ENCODE data around the gene CD200R1. TPM values are rescaled to one million over a fixed set of nuclear protein-coding genes. Genes with fewer than 3 reads are reported as not detected.

Gene CD200R1
- total RNA-seq, 1 experiment from 2014 or later = not detected

- H3K4me1 ChIP-seq (ENCODE audit: control insufficient read depth in 1 of 2, insufficient read depth in 2 of 2, low read length in 2 of 2) = no peaks in the 10 kb centered on the region
- no peak for ATAC-seq
- H3K9me3 ChIP-seq (ENCODE audit: control insufficient read depth in 1 of 2, insufficient read depth in 1 of 2, low read depth in 1 of 2, low read length in 2 of 2) = no peaks in the 10 kb centered on the region
- peaks cover 7% of the 10 kb centered on the region; the same call in 1 of the 2 replicates for H3K79me2 ChIP-seq (ENCODE audit: insufficient read depth, low read length)
- H3K9me2 ChIP-seq (ENCODE audit: insufficient read depth) = no peaks in the 10 kb centered on the region
- H3K4me3 ChIP-seq (replicated peaks in 1 of 2; ENCODE audit: low read depth in 1 of 2, low read length in 2 of 2) = no peak overlapping the region
- DNase-seq (ENCODE audit: low read depth, low spot score) = no peak
- TF ChIP-seq YY1 (IDR thresholded peaks at IDR 0.05; ENCODE audit: extremely low read depth, insufficient replicate concordance, low read depth, low read length) (no peak), EZH2 (IDR thresholded peaks at IDR 0.05) (no peak), ZFX (IDR thresholded peaks at IDR 0.05) (no peak), CBX3 (IDR thresholded peaks at IDR 0.05; ENCODE audit: low read depth) (no peak), ZNF274 (IDR thresholded peaks at IDR 0.05; ENCODE audit: low read depth, low read length) (no peak), SP1 (IDR thresholded peaks at IDR 0.05; ENCODE audit: low read depth) (no peak), ATF3 (IDR thresholded peaks at IDR 0.05) (no peak), POLR2A (IDR thresholded peaks at IDR 0.05; ENCODE audit: borderline replicate concordance, extremely low read depth, insufficient read depth, insufficient read length) (no peak)
- H3K36me3 ChIP-seq (ENCODE audit: control insufficient read depth in 1 of 2, insufficient read depth in 2 of 2, low read length in 2 of 2) = peaks cover 32 to 36% of the 10 kb centered on the region in 2 experiments
- CTCF ChIA-PET = no interaction called here
- H2AFZ ChIP-seq (ENCODE audit: low read depth, low read length, poor library complexity, severe bottlenecking) = no peak overlapping the region
- POLR2A ChIA-PET = no interaction called here
- RAD21 ChIA-PET (ENCODE audit: low non-redundant PET in 1 of 2, low total read pairs in 2 of 2, uncharacterized antibody in 2 of 2, unreplicated experiment in 2 of 2) = no interaction called here
- H3K9ac ChIP-seq (ENCODE audit: low read length) = no peak overlapping the region
- no peaks in the 10 kb centered on the region for H3K27me3 ChIP-seq (ENCODE audit: insufficient read depth, low read length)
- H3K4me2 ChIP-seq (ENCODE audit: low read length) = no peak overlapping the region
- intact Hi-C loops (cut with micrococcal nuclease) = no loop called here
- no TSS peak for BruUV-seq (replicated peaks)
- H4K20me1 ChIP-seq (ENCODE audit: insufficient read depth) = no peaks in the 10 kb centered on the region
- H3K27ac ChIP-seq (ENCODE audit: low read depth, low read length) = no peak overlapping the region
These were observed 27.8 kb upstream of the CD200R1 start for GRCh38 chr3:113002679-113003078.

- H3K36me3 ChIP-seq (ENCODE audit: control insufficient read depth in 1 of 2, insufficient read depth in 2 of 2, low read length in 2 of 2) = peaks cover 30 to 33% of the 10 kb centered on the region in 2 experiments
These were observed 27.1 kb upstream of the CD200R1 start for GRCh38 chr3:113002037-113002436.

More at GRCh38 chr3:113002037-113002436, 27.1 kb upstream of the CD200R1 start:
- Histone ChIP-seq H3K9ac (ENCODE audit: low read length) (no peak overlapping the region), H3K4me3 (replicated peaks in 1 of 2; ENCODE audit: low read depth in 1 of 2, low read length in 2 of 2) (no peak overlapping the region), H2AFZ (ENCODE audit: low read depth, low read length, poor library complexity, severe bottlenecking) (no peak overlapping the region), H3K9me2 (ENCODE audit: insufficient read depth) (no peaks in the 10 kb centered on the region), H3K9me3 (ENCODE audit: control insufficient read depth in 1 of 2, insufficient read depth in 1 of 2, low read depth in 1 of 2, low read length in 2 of 2) (no peaks in the 10 kb centered on the region), H3K4me2 (ENCODE audit: low read length) (no peak overlapping the region), H3K27ac (ENCODE audit: low read depth, low read length) (no peak overlapping the region), H3K27me3 (ENCODE audit: insufficient read depth, low read length) (no peaks in the 10 kb centered on the region), H3K4me1 (ENCODE audit: control insufficient read depth in 1 of 2, insufficient read depth in 2 of 2, low read length in 2 of 2) (no peaks in the 10 kb centered on the region), H3K79me2 (ENCODE audit: insufficient read depth, low read length) (peaks cover 2% of the 10 kb centered on the region; the same call in 1 of the 2 replicates), H4K20me1 (ENCODE audit: insufficient read depth) (no peaks in the 10 kb centered on the region)
- DNase-seq (ENCODE audit: low read depth, low spot score) (no peak), ATAC-seq (no peak)
- TF ChIP-seq POLR2AphosphoS5 (IDR thresholded peaks at IDR 0.05; ENCODE audit: low read depth, low read length) (no peak), MAX (IDR thresholded peaks at IDR 0.05) (no peak), EGR1 (IDR thresholded peaks at IDR 0.05; ENCODE audit: low read depth) (no peak), JUND (IDR thresholded peaks at IDR 0.05) (no peak)
- ChIA-PET POLR2A (interaction anchor here (1.2 kb wide), 1 partner anchor 17 kb away, joined by 4 read pairs; a partner anchor contains a TSS), RAD21 (ENCODE audit: low non-redundant PET in 1 of 2, low total read pairs in 2 of 2, uncharacterized antibody in 2 of 2, unreplicated experiment in 2 of 2) (no interaction called here), CTCF (interaction anchor here (0.5 kb wide), 1 partner anchor 988 kb away, joined by 3 read pairs; no protein-coding TSS in a partner anchor)
- no TSS peak for BruUV-seq (replicated peaks)
- intact Hi-C loops (cut with micrococcal nuclease) = no loop called here

Data from HCT116 (cell line).